Stimulated activated CD8-positive, alpha-beta memory T cell treated with anti-CD3 and anti-CD28 coated beads, Interleukin-4, amount 100 ng/mL, for 24 hours (primary cell): ENCODE measurements around the gene TNK2.
"Not testable (repeated sequence)": the region's sequence is repeated elsewhere in the genome, so short reads cannot be mapped to it uniquely, and the experiment has no call there.

Experiments
- DNase-seq: peaks from one replicate; pipeline ENCODE4 v3.0.0-alpha.2; 2020; ENCODE audit warnings: low read depth

TNK2 gene

GRCh38 chr3:195907934-195908693 is at the start of gene TNK2:
Gene TNK2, minus strand, starts transcription at chr3:195908551. Its CDS starts 19,963 bp downstream, at chr3:195888588.
- DNase-seq = peak; percentile 38

- no peak for DNase-seq
Observed at GRCh38 chr3:195956577-195956976, 48.2 kb upstream of the TNK2 start.

- peak; percentile 59 for DNase-seq
Observed at GRCh38 chr3:195955416-195955841, 47.1 kb upstream of the TNK2 start.

- peak; percentile 50 for DNase-seq
Observed at GRCh38 chr3:195954752-195955119, 46.4 kb upstream of the TNK2 start.

- peak; percentile 68 for DNase-seq
Observed at GRCh38 chr3:195954052-195954751, 45.9 kb upstream of the TNK2 start.

- not testable (repeated sequence) for DNase-seq
Observed at GRCh38 chr3:195952590-195952989, 44.2 kb upstream of the TNK2 start.

GRCh38 chr3:195951443-195952177 is 43.3 kb upstream of the TNK2 start:
- not testable (repeated sequence) for DNase-seq

GRCh38 chr3:195950731-195951130 is 42.4 kb upstream of the TNK2 start:
- DNase-seq = not testable (repeated sequence)

- DNase-seq = not testable (repeated sequence)
Observed at GRCh38 chr3:195950164-195950563, 41.8 kb upstream of the TNK2 start.

- not testable (repeated sequence) for DNase-seq
Observed at GRCh38 chr3:195946910-195947699, 38.8 kb upstream of the TNK2 start.

GRCh38 chr3:195941265-195941815 is 33.0 kb upstream of the TNK2 start:
- not testable (repeated sequence) for DNase-seq

GRCh38 chr3:195940806-195941205 is 32.5 kb upstream of the TNK2 start:
- not testable (repeated sequence) for DNase-seq

- not testable (repeated sequence) for DNase-seq
Observed at GRCh38 chr3:195939526-195940470, 31.4 kb upstream of the TNK2 start.

- DNase-seq = not testable (repeated sequence)
Observed at GRCh38 chr3:195933044-195933430, 24.7 kb upstream of the TNK2 start.

GRCh38 chr3:195932418-195933043 is 24.2 kb upstream of the TNK2 start:
- DNase-seq = no peak

GRCh38 chr3:195931582-195932273 is 23.4 kb upstream of the TNK2 start:
- no peak for DNase-seq

- no peak for DNase-seq
Observed at GRCh38 chr3:195929452-195929851, 21.1 kb upstream of the TNK2 start.

- no peak for DNase-seq
Observed at GRCh38 chr3:195921334-195921791, 13.0 kb upstream of the TNK2 start.

- no peak for DNase-seq
Observed at GRCh38 chr3:195918176-195918575, 9.8 kb upstream of the TNK2 start.
